ENCODE results near the gene IGFBP4.

Gene IGFBP4

DNA sequence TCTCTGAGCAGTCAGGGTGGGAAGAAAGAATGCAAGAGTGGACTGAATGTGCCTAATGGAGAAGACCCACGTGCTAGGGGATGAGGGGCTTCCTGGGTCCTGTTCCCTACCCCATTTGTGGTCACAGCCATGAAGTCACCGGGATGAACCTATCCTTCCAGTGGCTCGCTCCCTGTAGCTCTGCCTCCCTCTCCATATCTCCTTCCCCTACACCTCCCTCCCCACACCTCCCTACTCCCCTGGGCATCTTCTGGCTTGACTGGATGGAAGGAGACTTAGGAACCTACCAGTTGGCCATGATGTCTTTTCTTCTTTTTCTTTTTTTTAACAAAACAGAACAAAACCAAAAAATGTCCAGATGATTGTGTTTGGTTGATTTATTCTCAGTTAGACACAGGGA is 14.1 kb downstream of the IGFBP4 start:
- DNase-seq: no peak

DNA sequence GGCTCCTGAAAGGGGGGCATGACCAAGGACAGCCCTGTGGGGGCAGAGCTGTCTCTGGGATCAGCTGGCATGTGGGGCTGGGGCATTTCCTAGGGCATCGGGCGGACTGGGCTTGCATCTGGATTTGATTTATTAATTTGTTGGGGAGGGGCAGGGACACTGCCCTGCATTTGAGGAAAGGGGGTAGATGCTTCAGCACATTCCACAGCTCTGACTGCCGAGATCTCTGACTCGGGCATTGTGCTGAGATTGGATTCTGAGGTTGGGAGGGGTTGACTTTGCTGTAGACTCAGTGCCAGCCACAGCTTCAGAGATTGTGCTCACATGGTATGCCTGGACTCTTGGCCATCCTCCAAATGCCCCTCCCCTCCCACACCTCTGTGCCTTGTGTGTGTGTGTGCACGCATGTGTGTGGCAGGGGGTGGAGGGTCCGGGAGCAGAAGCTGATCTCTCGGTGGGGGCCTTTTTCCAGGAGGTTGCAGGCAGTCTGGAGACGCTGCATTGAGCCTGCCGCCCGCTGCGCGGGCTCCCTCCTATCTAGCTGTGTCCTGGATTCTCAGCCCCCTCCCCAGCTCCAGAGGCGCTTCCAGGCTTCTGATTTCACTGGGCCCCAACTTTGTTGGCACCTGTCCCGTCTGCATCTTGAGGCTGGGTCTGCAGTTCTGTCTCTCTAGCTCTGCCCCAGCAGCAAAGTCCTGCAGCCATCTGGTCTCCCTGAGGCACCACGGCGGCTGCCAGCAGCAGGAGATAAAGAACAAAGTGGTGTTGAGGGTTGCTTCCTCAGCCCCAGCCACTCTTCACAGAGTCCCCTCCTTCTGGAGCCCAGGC is 14.9 kb downstream of the IGFBP4 start:
- no peak for DNase-seq

DNA sequence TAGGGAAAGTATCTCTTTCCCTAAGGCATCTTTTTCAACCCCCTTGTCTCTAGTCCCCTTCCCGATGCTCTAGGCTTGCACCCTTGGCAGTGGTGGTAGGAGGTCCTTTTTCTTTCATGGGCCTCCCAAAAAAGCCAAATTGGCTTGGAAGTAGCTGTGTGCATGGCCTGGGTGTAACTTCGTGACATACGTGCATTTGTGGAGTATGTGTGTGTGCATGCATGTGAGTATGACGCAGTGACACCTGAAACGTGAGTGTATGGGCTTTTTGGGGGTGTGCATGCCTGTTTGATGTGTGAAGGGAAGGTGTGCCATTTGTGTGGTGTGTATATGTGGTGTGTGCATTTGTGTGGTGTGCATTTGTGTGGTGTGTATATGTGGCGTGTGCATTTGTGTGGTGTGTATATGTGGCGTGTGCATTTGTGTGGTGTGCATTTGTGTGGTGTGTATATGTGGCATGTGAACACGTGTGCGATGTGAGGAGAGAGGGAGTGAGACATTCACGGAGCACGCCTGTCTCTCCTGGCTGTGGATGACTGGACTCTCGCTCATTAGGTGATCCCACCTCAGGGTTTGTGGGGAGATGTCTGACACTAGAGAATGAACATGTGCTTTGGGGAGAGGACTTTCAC is 15.7 kb downstream of the IGFBP4 start:
- DNase-seq: no peak

GRCh38 chr17:40459636-40460603 is 16.7 kb downstream of the IGFBP4 start:
- no peak for DNase-seq

GRCh38 chr17:40460604-40460967 is 17.3 kb downstream of the IGFBP4 start:
- DNase-seq: no peak

DNA sequence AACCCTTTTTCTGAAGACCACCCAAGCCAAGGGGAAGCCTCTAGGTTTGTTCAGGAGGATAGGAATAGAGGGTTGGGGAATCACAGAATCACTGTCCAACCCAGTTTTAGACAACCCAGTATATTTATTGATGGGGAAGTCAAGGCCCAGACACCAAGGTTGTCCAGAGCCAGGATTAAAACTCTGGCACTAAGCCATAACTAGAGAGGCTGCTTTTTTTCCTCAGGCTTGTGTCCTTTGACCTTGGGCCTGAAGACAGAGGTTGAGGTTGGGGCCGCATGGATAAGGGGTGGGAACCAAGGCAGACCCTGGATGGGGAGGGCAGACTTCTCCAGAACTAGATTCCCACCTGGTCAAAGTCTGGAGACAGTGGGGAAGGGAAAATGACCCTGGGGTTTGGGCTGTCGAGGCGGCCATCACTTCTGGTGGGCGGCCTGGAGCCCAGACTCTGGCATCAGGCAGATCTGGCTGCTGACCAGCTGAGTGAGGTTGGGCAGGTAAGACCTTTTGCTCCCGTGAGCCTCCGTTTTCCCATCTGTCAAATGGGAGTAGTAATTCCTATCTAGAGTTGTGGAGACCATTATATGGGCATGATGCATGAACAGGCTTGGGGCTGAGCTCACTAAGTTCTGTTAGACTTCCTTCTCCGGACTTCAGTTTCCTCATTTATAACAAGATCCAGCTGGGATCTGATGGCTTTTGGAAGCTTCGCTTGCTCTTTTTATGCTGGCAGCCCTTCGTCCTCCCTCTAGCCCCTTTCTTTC is 17.9 kb downstream of the IGFBP4 start:
- DNase-seq: no peak

GRCh38 chr17:40461732-40462342 is 18.6 kb downstream of the IGFBP4 start:
- no peak for DNase-seq

GRCh38 chr17:40462343-40463121 is 19.3 kb downstream of the IGFBP4 start:
- DNase-seq: no peak

DNA sequence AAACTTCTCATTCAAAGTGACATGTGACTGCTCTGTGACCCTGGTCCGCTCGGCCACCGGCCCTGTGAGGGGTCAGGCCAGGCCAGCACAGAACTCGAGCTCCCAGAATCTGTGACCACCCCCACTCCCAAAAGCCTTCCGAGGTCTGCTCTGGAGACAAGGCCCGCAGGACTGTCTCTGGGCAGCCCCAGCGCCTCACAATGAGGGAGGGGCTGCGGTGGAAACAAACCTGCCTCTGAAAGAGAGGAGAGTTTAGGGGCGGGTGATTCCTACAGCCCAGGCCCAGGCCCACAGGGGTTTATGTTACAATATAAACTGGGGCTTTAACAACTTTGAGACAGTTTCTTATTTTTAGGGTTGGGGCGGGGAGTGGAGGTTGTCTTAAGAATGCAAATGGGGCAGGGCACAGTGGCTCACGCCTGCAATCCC is 19.9 kb downstream of the IGFBP4 start:
- DNase-seq: no peak

DNA sequence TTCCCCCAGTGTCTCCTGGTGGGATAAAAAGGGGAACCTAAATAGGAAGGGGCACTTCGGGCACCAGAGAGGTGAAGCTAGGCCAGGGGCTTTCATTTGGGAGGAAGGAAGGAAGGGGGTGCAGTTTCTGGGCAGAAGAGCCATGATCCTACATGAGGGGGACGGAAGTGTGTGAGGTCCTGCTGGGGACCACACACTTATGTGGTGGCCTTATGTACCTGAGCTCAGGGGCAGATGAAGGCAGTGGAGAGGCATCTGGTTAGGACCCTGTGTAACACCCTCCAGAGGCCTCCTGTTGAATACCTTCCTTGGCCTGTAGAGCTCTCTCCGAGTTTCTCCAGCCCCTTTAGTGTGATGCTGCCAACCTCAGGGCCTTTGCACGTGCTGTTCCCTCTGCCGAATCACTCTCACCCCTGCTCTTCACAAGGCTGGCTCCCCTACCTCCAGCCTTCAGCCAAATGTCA is 21.2 kb downstream of the IGFBP4 start:
- no peak for DNase-seq

GRCh38 chr17:40466298-40466971 is 23.2 kb downstream of the IGFBP4 start:
- no peak for DNase-seq

DNA sequence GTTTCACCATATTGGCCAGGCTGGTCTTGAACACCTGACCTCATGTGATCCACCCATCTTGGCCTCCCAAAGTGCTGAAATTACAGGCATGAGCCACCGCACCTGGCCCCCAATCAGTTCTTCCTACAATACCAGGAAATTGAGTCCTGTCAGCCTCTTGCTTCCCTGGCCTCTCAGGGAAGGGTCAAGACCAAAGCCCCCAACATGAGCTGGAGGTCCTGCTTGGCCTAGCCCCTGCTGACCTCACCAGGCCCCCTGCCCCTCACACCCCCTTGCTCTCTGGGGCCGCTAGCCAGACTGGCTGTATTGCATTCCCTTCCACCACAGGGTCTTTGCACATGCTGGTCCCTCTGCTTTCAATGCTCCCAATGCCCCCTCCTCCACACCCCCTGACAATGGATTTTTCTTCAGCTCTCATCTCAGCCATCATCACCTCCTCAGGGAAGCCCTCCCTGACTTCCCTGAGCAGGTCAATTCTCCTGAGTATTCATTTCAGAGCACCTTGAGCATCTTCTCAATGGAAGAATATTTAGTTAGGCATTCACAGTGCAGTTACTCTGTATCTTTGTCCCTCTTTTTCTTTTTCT is 24.1 kb downstream of the IGFBP4 start:
- no peak for DNase-seq

GRCh38 chr17:40468560-40468959 is 25.3 kb downstream of the IGFBP4 start:
- DNase-seq: no peak

DNA sequence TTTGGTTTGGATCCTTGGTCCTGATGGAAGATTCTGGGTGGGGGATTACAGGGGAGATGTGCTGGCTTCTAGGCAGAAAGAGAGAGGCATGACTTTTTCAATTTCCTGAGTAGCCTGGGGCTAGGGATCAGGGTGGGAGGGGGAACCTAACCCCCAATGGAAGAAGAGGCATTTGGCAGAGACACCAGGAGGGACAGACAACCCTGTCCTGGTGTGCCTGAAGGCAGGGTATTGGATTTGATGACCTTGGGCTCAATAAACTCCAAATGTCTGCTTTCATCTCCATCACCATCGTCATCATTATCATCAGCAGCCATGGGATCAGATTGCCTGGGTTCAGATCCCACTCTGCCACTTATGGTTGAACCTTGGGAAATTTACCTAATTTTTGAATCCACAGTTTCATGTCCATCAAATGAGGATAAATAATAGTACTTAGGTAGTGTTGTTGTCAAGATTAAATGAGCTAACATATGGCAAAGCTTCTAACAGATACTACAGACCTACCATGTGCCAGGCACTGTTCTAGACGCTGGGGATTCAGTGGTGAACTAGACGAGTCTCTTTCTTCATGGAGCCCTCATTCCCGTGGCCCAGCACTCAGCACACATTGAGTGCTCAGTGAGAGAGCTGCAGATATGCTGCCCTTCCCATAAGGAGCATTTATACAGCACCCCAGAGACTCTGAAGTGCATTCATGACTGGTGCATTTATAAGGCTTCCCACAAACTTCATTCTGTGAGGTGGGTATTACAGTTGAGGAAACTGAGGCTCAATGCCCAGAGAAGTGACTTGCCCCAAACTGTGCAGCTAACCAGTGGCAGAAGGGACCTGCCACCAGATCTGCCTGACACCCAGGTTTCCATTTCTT is 26.8 kb downstream of the IGFBP4 start:
- DNase-seq: no peak

DNA sequence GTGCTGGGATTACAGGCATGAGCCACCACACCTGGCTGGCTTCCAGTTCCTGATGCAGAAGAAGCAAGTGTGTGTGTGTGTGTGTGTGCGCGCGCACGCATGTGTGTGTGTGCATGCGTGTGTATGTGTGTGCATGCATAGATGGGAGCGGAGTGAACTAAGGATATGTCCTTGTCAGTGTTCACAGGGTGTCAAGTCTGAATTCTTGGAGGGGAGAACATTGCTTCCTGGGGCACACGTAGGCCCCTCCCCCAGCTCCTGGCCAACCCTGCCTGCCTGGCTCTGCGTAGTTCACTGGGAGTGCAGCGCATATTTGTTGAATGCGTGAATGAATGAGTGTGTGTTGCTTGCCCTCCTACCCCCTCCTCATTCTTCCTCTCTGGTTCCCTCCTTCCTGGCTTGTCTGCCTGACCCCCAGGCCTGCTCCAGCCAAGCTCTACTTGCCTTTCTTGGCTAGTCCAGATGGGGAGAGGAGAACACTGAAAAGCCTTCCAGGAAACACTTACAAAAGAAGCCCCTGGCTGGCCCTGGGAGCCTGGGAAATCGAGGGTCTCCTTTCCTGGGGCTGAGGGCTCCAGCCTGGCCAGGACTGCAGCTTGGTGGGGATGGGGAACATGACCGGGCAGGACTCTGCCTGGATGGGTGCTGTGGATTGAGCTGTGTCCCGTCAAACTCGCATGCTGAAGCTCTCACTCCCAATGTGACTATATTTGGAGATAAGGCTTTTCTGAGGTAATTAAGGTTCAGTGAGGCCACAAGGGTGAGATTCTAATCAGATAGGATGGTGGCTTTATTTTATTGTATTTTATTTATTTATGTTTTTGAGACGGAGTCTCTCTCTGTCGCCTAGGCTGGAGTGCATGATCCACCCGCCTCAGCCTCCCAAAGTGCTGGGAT is 27.9 kb downstream of the IGFBP4 start:
- DNase-seq: no peak

DNA sequence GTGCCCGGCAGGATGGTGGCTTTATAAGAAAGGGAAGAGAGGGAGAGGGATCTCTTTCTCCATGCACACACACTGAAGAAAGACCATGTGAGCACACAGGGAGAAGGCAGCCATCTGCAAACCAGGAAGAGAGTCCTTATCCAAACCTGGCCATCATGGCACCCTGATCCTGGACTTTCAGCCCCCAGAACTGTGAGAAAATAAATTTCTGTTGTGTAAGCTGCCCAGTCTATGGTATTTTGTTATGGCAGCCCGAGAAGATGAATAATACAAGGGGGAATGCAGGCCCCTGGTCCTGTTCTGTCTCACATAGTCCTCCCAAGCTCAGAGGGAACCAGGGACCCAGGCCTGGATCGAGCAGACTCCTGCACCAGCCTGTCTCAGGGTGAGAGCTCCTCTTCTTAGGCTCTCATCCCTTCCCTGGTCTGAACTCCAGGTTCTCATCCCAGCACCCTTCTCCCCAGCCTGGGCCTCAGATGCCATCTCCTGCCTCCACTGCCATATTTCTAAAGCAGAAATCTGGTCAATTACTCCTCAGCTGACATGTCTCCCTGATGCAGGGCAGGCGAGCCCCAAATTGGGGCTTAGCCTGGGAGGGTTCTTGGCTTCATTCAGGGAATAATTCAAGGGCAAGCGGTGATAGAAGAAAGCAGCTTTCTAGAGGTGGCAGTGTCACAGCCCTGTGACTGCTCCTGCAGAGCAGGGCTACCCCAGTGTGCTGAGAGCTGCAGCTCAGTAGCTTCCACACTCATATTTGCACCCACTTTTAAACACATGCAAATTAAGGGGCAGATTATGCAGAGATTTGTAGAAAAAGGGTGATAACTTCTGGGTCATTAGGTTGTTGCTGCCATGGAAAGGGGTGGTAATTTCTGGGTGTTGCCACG is 28.8 kb downstream of the IGFBP4 start:
- no peak for DNase-seq

Data from activated CD4-positive, alpha-beta T cell treated with anti-CD3 and anti-CD28 coated beads, Interleukin-2, amount 50 U/mL, for 16 hours (primary cell).